GM12801 (cell line): ENCODE measurements around the gene PAH.

ENCODE experiments used
- CTCF ChIP-seq: IDR thresholded peaks from one replicate; pipeline ENCODE4 v1.5.1; 2011; ENCODE audit warnings: control low read depth; ENCODE audit not compliant: insufficient read length; ENCODE audit errors: extremely low read depth

PAH gene

GRCh38 chr12:102946042-102946441 lies 29.0 kb upstream of the PAH start:
- TF ChIP-seq CTCF, result no peak

- no peak for TF ChIP-seq CTCF
These were observed 22.7 kb upstream of the PAH start for GRCh38 chr12:102939670-102940222.

- no peak for TF ChIP-seq CTCF
These were observed 22.0 kb upstream of the PAH start for GRCh38 chr12:102939059-102939458.

GRCh38 chr12:102933168-102933567 lies 16.1 kb upstream of the PAH start:
- TF ChIP-seq CTCF, result no peak

GRCh38 chr12:102927220-102927619 lies 10.2 kb upstream of the PAH start:
- TF ChIP-seq CTCF, result no peak

GRCh38 chr12:102921240-102921639 lies 4.2 kb upstream of the PAH start:
- no peak for TF ChIP-seq CTCF

GRCh38 chr12:102920271-102920670 lies 3.2 kb upstream of the PAH start:
- TF ChIP-seq CTCF, result no peak
